Natural killer cell (primary cell): ENCODE data around the gene UGDH. TPM values are rescaled to one million over a fixed set of nuclear protein-coding genes. Genes with fewer than 3 reads are reported as not detected.
"Not testable (repeated sequence)": the region's sequence is repeated elsewhere in the genome, so short reads cannot be mapped to it uniquely, and the experiment has no call there.

Experiments
- ATAC-seq, 3 donors: fragments of 150-1000 bp in 2 of 3; fragments of 200-7000 bp in 1 of 3; cut with Tn5 transposase; 1 replicate in 1 of 3; 2 replicates in 2 of 3; pipeline ENCODE4 v1.10.0; 2021; ENCODE audit warnings: mild to moderate bottlenecking in 2 of 3, moderate library complexity in 2 of 3
- DNase-seq, 2 donors: peaks; one replicate each; pipeline versions ENCODE4 v3.0.0 to v3.0.0-alpha.2; 2013 to 2021; ENCODE audit warnings: mixed read lengths in 1 of 2
- H3K27ac ChIP-seq: one replicate; pipeline ENCODE4 v1.5.1; 2013; ENCODE audit warnings: mild to moderate bottlenecking, low read length
- H3K27me3 ChIP-seq: one replicate; pipeline ENCODE4 v1.6.1; 2013; ENCODE audit warnings: low read length; ENCODE audit not compliant: control insufficient read depth, insufficient read depth
- H3K36me3 ChIP-seq: one replicate; pipeline ENCODE4 v1.6.1; 2013; ENCODE audit warnings: low read length; ENCODE audit not compliant: control insufficient read depth, insufficient read depth
- H3K4me1 ChIP-seq: one replicate; pipeline ENCODE4 v1.6.1; 2013; ENCODE audit warnings: low read length; ENCODE audit not compliant: control insufficient read depth, insufficient read depth
- H3K4me3 ChIP-seq: one replicate; pipeline ENCODE4 v1.5.1; 2013; ENCODE audit warnings: low read length
- H3K9me3 ChIP-seq: one replicate; pipeline ENCODE4 v1.6.1; 2013; ENCODE audit warnings: low read length; ENCODE audit not compliant: control insufficient read depth, insufficient read depth
- H3K27ac Mint-ChIP-seq, 2 donors: one replicate each; pipeline ENCODE4 v1.8.0; 2022; ENCODE audit warnings: mild to moderate bottlenecking in 2 of 2, mixed read lengths in 2 of 2, moderate library complexity in 1 of 2
- H3K27me3 Mint-ChIP-seq, 2 donors: one replicate each; pipeline ENCODE4 v1.8.0; 2022; ENCODE audit warnings: low read depth in 2 of 2, mixed read lengths in 2 of 2
- H3K36me3 Mint-ChIP-seq: one replicate; pipeline ENCODE4 v1.8.0; 2022; ENCODE audit warnings: mixed read lengths
- H3K4me1 Mint-ChIP-seq, 2 donors: one replicate each; pipeline ENCODE4 v1.8.0; 2022; ENCODE audit warnings: mixed read lengths in 2 of 2
- H3K4me3 Mint-ChIP-seq: one replicate; pipeline ENCODE4 v1.8.0; 2022; ENCODE audit warnings: mild to moderate bottlenecking, moderate library complexity, mixed read lengths
- H3K9me3 Mint-ChIP-seq, 2 donors: one replicate each; pipeline ENCODE4 v1.8.0; 2022; ENCODE audit warnings: mixed read lengths in 2 of 2
- WGBS: methylation state at CpG from one replicate; pipeline ENCODE4 v1.1.7; 2013; ENCODE audit warnings: missing lambda C conversion rate; ENCODE audit not compliant: insufficient coverage; 5-methylcytosine and 5-hydroxymethylcytosine counted together
- intact Hi-C: fragments of 100-400 bp; cut with micrococcal nuclease; formaldehyde crosslinking; loops from one replicate; pipeline ENCODE4 v1.14.2; 2022
- total RNA-seq, 4 donors: library from RNA; stranded (reverse); fragments of 120-200 nt in 1 of 4; gene quantifications; one replicate each; pipeline versions ENCODE4 v1.2.3 to v1.2.4, GENCODE V29; 2013 to 2022
- TF ChIP-seq, protein P1 (sequence below): fragments of 200-600 bp; IDR thresholded peaks from one replicate; pipeline ENCODE4 v1.8.0; 2022; ENCODE audit warnings: antibody characterized with exemption

The UGDH gene
- total RNA-seq, 3 donors from 2014 or later (not counting 1 experiment from before 2014, with no cell fraction given) = 12.2 to 14.8 (median 13.6) TPM

DNA sequence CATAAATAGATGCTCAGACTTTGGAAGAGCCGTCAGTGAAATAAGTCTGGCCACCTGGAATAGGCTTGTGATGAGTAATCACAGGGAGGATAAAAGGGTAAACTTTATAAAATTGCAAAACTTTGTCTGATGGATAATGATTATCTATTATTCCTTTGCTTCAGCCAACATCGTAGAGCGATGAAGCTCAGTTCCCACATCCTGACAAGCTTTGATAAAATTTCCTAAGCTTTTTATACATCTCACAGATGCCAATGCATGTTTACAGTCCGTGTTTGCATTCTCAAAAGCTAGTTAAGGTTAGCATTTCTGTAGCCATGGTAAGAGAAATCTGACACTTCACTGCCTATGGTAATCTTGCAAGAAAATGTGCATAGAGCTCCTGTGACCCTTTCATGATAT lies 15.4 kb upstream of the UGDH start:
- no peaks in the 10 kb centered on the region for H3K27me3 Mint-ChIP-seq
- intact Hi-C loops = no loop called here
- H3K36me3 Mint-ChIP-seq = no peaks in the 10 kb centered on the region

DNA sequence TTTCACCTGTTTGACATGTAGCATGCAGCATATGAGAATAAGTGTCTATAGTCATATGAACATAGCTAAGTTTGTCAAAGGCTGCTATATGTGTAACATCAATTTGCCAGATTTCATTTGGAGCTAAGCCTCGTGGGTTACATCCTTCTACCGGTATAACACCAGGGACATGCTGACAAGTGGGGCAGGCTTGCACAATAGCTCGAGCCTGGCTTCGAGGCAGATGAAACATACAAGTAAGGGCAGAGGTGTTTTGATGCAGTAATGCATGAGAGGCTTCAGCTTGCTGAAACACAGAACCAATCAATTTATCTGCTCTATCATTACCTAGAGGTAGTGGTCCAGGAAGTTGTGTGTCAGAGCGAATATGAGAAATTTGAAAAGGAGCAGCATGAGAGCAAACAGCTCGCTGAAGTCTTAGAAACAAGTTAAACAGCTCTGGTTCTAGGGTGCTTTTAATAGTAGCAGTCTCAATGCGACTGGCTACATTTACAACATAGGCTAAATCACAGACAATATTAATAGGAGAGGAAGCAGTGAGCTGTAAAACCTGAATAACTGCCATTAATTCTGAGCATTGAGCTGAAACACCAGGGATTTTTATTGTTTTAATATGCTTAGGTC lies 14.9 kb upstream of the UGDH start:
- Mint-ChIP-seq H3K4me3 (no peak overlapping the region), H3K9me3 (no peaks in the 10 kb centered on the region), H3K36me3 (no peaks in the 10 kb centered on the region), H3K27me3 (no peaks in the 10 kb centered on the region), H3K4me1 (no peaks in the 10 kb centered on the region), H3K27ac (no peak overlapping the region)
- Histone ChIP-seq H3K4me3 (no peak overlapping the region), H3K4me1 (no peaks in the 10 kb centered on the region), H3K27ac (no peak overlapping the region), H3K36me3 (no peaks in the 10 kb centered on the region), H3K27me3 (no peaks in the 10 kb centered on the region), H3K9me3 (no peaks in the 10 kb centered on the region)
- DNase-seq (no peak), ATAC-seq (no peak)
- TF ChIP-seq, protein P1, sequence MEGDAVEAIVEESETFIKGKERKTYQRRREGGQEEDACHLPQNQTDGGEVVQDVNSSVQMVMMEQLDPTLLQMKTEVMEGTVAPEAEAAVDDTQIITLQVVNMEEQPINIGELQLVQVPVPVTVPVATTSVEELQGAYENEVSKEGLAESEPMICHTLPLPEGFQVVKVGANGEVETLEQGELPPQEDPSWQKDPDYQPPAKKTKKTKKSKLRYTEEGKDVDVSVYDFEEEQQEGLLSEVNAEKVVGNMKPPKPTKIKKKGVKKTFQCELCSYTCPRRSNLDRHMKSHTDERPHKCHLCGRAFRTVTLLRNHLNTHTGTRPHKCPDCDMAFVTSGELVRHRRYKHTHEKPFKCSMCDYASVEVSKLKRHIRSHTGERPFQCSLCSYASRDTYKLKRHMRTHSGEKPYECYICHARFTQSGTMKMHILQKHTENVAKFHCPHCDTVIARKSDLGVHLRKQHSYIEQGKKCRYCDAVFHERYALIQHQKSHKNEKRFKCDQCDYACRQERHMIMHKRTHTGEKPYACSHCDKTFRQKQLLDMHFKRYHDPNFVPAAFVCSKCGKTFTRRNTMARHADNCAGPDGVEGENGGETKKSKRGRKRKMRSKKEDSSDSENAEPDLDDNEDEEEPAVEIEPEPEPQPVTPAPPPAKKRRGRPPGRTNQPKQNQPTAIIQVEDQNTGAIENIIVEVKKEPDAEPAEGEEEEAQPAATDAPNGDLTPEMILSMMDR = no peak
- 95% methylated on average over 6 of the region's 7 CpGs for WGBS
- intact Hi-C loops = no loop called here

More for the DNA sequence above, 15.4 kb upstream of the UGDH start:
- Histone ChIP-seq H3K27me3 (no peaks in the 10 kb centered on the region), H3K4me3 (no peak overlapping the region), H3K36me3 (no peaks in the 10 kb centered on the region), H3K27ac (no peak overlapping the region), H3K4me1 (no peaks in the 10 kb centered on the region), H3K9me3 (no peaks in the 10 kb centered on the region)
- 94% methylated on average over 4 of the region's 4 CpGs for WGBS
- Mint-ChIP-seq H3K4me3 (no peak overlapping the region), H3K4me1 (no peaks in the 10 kb centered on the region), H3K27ac (no peak overlapping the region), H3K9me3 (no peaks in the 10 kb centered on the region)
- DNase-seq (no peak), ATAC-seq (no peak)
- TF ChIP-seq, protein P1 = no peak

DNA sequence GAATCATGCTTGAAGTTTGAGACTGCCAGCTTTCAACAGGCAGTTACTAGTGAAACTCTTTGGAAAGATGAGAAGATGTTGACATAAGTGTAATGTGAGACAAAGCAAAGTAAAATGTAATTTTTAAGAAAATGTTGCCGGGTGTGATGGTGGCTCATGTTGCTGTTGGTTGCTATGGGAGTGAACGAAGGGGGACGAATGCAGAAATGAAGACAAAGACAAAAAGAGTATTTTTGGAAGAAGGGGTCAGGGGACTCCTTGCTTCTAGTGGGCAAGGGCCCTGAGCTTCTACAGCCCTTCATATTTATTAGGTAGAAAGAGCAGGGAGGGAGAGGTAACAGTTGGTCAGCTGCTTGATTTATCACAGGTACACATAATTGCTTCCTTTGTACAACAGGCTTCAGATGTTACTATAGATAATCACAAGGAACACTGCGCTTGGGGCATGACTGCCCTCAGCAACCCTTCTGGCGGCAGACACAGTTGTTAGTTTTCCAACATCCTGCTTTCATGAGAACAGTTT lies 11.9 kb upstream of the UGDH start:
- H3K4me3 ChIP-seq = no peak overlapping the region
- no peaks in the 10 kb centered on the region for H3K9me3 Mint-ChIP-seq
- no peaks in the 10 kb centered on the region for H3K4me1 ChIP-seq
- H3K4me3 Mint-ChIP-seq = no peak overlapping the region
- H3K27ac Mint-ChIP-seq = no peak overlapping the region
- WGBS = 97% methylated on average over 5 of the region's 5 CpGs
- no peaks in the 10 kb centered on the region for H3K27me3 Mint-ChIP-seq
- DNase-seq = no peak
- no peak for ATAC-seq
- H3K9me3 ChIP-seq = no peaks in the 10 kb centered on the region
- no peaks in the 10 kb centered on the region for H3K36me3 Mint-ChIP-seq
- TF ChIP-seq, protein P1 = no peak
- H3K4me1 Mint-ChIP-seq = no peaks in the 10 kb centered on the region
- H3K36me3 ChIP-seq = no peaks in the 10 kb centered on the region
- no peaks in the 10 kb centered on the region for H3K27me3 ChIP-seq
- no peak overlapping the region for H3K27ac ChIP-seq
- intact Hi-C loops = no loop called here

DNA sequence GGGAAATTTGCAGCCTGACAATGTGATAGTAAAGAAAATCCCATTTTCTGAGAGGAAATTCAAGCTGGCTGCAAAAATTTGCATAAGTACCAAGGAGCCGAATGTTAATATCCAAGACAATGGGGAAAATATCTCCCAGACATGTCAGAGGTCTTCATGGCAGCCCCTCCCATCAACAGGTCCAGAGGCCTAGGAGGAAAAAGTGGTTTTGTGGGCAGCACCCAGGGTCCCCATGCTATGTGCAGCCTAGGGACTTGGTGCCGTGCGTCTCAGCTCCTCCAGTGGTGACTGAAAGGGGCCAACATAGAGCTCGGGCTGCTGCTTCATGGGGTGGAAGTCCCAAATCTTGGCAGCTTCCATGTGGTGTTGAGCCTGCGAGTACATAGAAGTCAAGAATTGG lies 6.3 kb upstream of the UGDH start:
- Histone ChIP-seq H3K36me3 (no peaks in the 10 kb centered on the region), H3K4me3 (no peak overlapping the region), H3K9me3 (no peaks in the 10 kb centered on the region), H3K27ac (no peak overlapping the region), H3K4me1 (peaks cover 2% of the 10 kb centered on the region), H3K27me3 (no peaks in the 10 kb centered on the region)
- no peak overlapping the region for H3K4me3 Mint-ChIP-seq
- H3K9me3 Mint-ChIP-seq = no peaks in the 10 kb centered on the region
- intact Hi-C loops = no loop called here
- TF ChIP-seq, protein P1 = no peak
- H3K36me3 Mint-ChIP-seq = no peaks in the 10 kb centered on the region
- no peak overlapping the region for H3K27ac Mint-ChIP-seq
- no peaks in the 10 kb centered on the region for H3K27me3 Mint-ChIP-seq
- 96% methylated on average over 5 of the region's 5 CpGs for WGBS
- ATAC-seq = no peak
- no peak for DNase-seq
- H3K4me1 Mint-ChIP-seq = peaks cover 0 to under 1% of the 10 kb centered on the region in 2 donors

DNA sequence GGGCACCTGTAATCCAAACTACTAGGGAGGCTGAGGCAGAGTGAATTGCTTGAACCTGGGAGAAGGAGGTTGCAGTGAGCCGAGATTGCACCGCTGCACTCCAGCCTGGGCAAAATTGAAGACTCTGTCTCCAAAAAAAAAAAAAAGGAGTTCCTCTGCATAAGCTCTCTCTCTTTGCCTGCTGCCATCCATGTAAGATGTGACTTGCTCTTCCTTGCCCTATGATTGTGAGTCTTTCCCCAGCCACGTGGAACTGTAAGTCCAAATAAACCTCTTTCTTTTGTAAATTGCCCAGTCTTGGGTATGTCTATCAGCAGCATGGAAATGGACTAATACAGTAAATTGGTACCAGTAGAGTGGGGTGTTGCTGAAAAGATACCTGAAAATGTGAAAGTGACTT lies 5.0 kb upstream of the UGDH start:
- H3K27ac ChIP-seq, intact Hi-C loops, H3K4me3 ChIP-seq, H3K36me3 ChIP-seq, H3K36me3 Mint-ChIP-seq, DNase-seq, H3K4me3 Mint-ChIP-seq, ATAC-seq, H3K27me3 Mint-ChIP-seq, H3K4me1 Mint-ChIP-seq, H3K9me3 Mint-ChIP-seq, H3K27ac Mint-ChIP-seq, H3K9me3 ChIP-seq, H3K27me3 ChIP-seq: not testable (repeated sequence)
- 84% methylated on average over 3 of the region's 3 CpGs for WGBS
- peaks cover 10% of the 10 kb centered on the region for H3K4me1 ChIP-seq
